HEK293 (cell line): ENCODE results near the gene TMOD2.

Source experiments
- CTCF ChIA-PET: fragments of 350-600 bp; formaldehyde crosslinking; extraction: SDS; loops from one replicate; lab custom pipeline; 2021; ENCODE audit warnings: antibody characterized with exemption; lab: Yijun Ruan, JAX
- POLR2A ChIA-PET: fragments of 300-600 bp; formaldehyde crosslinking; extraction: SDS; loops from one replicate; lab custom pipeline; 2020; ENCODE audit warnings: antibody characterized with exemption, inconsistent platforms; lab: Yijun Ruan, JAX
- H3K27ac ChIP-seq: fragments of 200-500 bp; sonication (Bioruptor generic); 2 replicates; pipeline ENCODE4 v1.5.1; 2014; ENCODE audit warnings: low read depth, low read length, control low read depth, inconsistent platforms; ENCODE audit errors: extremely low read depth
- H3K36me3 ChIP-seq, 2 experiments: fragments of 200-500 bp in 1 of 2; sonication (Bioruptor generic) in 1 of 2; 1 replicate in 1 of 2; 2 replicates in 1 of 2; pipeline ENCODE4 v1.5.1; 2014 to 2017; ENCODE audit warnings: inconsistent platforms in 2 of 2, low read length in 2 of 2; ENCODE audit not compliant: control insufficient read depth in 2 of 2, insufficient read depth in 1 of 2
- H3K4me1 ChIP-seq: fragments of 200-500 bp; sonication (Bioruptor generic); 2 replicates; pipeline ENCODE4 v1.5.1; 2014; ENCODE audit warnings: mild to moderate bottlenecking, low read length, inconsistent platforms; ENCODE audit not compliant: control insufficient read depth, insufficient read depth
- H3K4me3 ChIP-seq: 2 replicates; pipeline ENCODE4 v1.5.1; 2011; ENCODE audit warnings: low read depth, mild to moderate bottlenecking, control low read depth, low read length, moderate library complexity
- H3K9me3 ChIP-seq: fragments of 200-500 bp; sonication (Bioruptor generic); 2 replicates; pipeline ENCODE4 v1.5.1; 2014; ENCODE audit warnings: low read depth, low read length, inconsistent platforms; ENCODE audit not compliant: control insufficient read depth, insufficient read depth
- GLIS2 ChIP-seq: fragments of 450-650 bp; formaldehyde crosslinking; IDR thresholded peaks from 2 replicates; pipeline ENCODE4 v1.5.1; 2016; ENCODE audit warnings: missing biosample characterization, missing genetic modification characterization
- HOXA7 ChIP-seq: sonication (generic); formaldehyde crosslinking; IDR thresholded peaks from 2 replicates; pipeline ENCODE4 v1.8.1; 2022; ENCODE audit warnings: missing genetic modification reagents, borderline replicate concordance
- HOXC10 ChIP-seq: sonication (generic); formaldehyde crosslinking; IDR thresholded peaks from 2 replicates; pipeline ENCODE4 v1.8.1; 2023; ENCODE audit warnings: mild to moderate bottlenecking, missing genetic modification reagents
- SCRT2 ChIP-seq: fragments of 450-650 bp; formaldehyde crosslinking; IDR thresholded peaks from 2 replicates; pipeline ENCODE4 v1.5.1; 2016; ENCODE audit warnings: missing biosample characterization, missing genetic modification characterization
- ZBTB8A ChIP-seq: fragments of 450-650 bp; formaldehyde crosslinking; IDR thresholded peaks from 2 replicates; pipeline ENCODE4 v1.5.1; 2016; ENCODE audit warnings: missing biosample characterization, missing genetic modification characterization
- ZFHX2 ChIP-seq: fragments of 450-650 bp; formaldehyde crosslinking; conservative IDR thresholded peaks from 2 replicates; pipeline ENCODE4 v1.5.1; 2016; ENCODE audit warnings: missing biosample characterization, missing genetic modification characterization
- ZNF169 ChIP-seq: fragments of 450-650 bp; formaldehyde crosslinking; IDR thresholded peaks from 2 replicates; pipeline ENCODE4 v1.5.1; 2016; ENCODE audit warnings: missing biosample characterization, missing genetic modification characterization
- ZNF335 ChIP-seq: fragments of 450-650 bp; formaldehyde crosslinking; conservative IDR thresholded peaks from 2 replicates; pipeline ENCODE4 v1.5.1; 2016; ENCODE audit warnings: missing biosample characterization, missing genetic modification characterization
- ZNF707 ChIP-seq: fragments of 450-650 bp; formaldehyde crosslinking; IDR thresholded peaks from 2 replicates; pipeline ENCODE4 v1.5.1; 2016; ENCODE audit warnings: missing biosample characterization, missing genetic modification characterization
- ZNF776 ChIP-seq: fragments of 450-650 bp; formaldehyde crosslinking; IDR thresholded peaks from 2 replicates; pipeline ENCODE4 v1.5.0; 2017; ENCODE audit warnings: missing biosample characterization, missing genetic modification characterization, borderline replicate concordance
- TF ChIP-seq, protein P1 (sequence below): fragments of 450-650 bp; formaldehyde crosslinking; IDR thresholded peaks from 2 replicates; pipeline ENCODE4 v1.5.1; 2016; ENCODE audit warnings: missing biosample characterization, missing genetic modification characterization
- TF ChIP-seq, protein P2 (sequence below): fragments of 450-650 bp; formaldehyde crosslinking; IDR thresholded peaks from 2 replicates; pipeline ENCODE4 v1.5.1; 2016; ENCODE audit warnings: missing biosample characterization, missing genetic modification characterization, low read depth
- TF ChIP-seq, protein P3 (sequence below): fragments of 450-650 bp; formaldehyde crosslinking; IDR thresholded peaks from 2 replicates; pipeline ENCODE4 v1.5.1; 2016; ENCODE audit warnings: missing biosample characterization, missing genetic modification characterization
- TF ChIP-seq, protein P4 (sequence below): fragments of 450-650 bp; formaldehyde crosslinking; IDR thresholded peaks from 2 replicates; pipeline ENCODE4 v1.5.1; 2016; ENCODE audit warnings: missing biosample characterization, missing genetic modification characterization

Gene TMOD2

DNA sequence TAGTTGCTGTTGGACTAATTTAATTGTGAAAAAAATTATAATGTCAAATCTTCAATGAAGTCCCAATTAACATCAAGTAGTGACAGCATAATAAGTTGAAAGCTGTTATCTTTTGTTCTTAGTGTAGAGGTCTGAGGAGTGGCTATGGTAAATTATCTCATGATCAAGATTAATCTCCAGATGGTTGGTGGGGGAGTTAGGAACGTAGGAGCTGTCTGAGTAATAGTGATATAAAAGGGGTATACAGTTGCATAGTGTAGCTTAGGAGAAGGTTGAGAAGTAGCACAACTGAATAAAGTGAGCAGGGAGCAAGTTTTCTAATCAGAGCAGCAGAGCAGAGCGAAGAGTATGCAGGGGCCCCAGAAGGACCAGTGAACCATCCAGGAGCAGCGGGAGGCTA lies 19.5 kb downstream of the TMOD2 start:
- POLR2A ChIA-PET = interaction anchor here (0.6 kb wide), 1 partner anchor 89 kb away, joined by 3 read pairs; no protein-coding TSS in a partner anchor
- H3K4me3 ChIP-seq = no peak overlapping the region
- no peaks in the 10 kb centered on the region for H3K9me3 ChIP-seq
- H3K4me1 ChIP-seq = no peaks in the 10 kb centered on the region
- H3K27ac ChIP-seq = no peak overlapping the region
- no peak for TF ChIP-seq ZNF776
- H3K36me3 ChIP-seq = peaks cover 0 to 24% of the 10 kb centered on the region in 2 experiments; a peak in 2 of 3 replicates
- CTCF ChIA-PET = interaction anchor here (1.2 kb wide), 1 partner anchor 121 kb away, joined by 4 read pairs; no protein-coding TSS in a partner anchor

DNA sequence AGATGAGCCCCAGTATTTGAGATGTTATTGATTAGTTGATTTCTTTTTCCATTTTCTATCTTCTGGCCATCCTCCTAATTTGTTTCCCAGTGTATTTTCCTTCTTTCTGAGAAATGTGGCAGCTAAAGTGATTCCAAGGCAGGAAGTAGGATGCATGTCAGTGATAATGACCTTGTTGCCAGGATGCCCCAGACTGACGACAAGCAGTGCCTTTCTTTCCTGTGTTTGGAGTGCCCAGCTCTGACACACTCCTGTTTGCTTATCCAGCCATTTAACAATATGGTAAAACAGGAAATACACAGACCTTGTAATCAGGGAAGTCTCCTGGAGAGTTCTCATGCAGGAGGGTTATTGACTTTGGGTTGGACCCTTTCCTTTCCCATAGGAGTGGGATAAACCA lies 20.4 kb downstream of the TMOD2 start:
- Histone ChIP-seq H3K36me3 (peaks cover 0 to 24% of the 10 kb centered on the region in 2 experiments; a peak in 2 of 3 replicates), H3K4me3 (no peak overlapping the region), H3K4me1 (no peaks in the 10 kb centered on the region), H3K9me3 (no peaks in the 10 kb centered on the region), H3K27ac (no peak overlapping the region)
- ChIA-PET POLR2A (no interaction called here), CTCF (interaction anchor here (1.6 kb wide), 1 partner anchor 122 kb away, joined by 13 read pairs; no protein-coding TSS in a partner anchor)
- no peak for TF ChIP-seq ZBTB8A (tag by site-specific recombination)
- TF ChIP-seq, protein P1, sequence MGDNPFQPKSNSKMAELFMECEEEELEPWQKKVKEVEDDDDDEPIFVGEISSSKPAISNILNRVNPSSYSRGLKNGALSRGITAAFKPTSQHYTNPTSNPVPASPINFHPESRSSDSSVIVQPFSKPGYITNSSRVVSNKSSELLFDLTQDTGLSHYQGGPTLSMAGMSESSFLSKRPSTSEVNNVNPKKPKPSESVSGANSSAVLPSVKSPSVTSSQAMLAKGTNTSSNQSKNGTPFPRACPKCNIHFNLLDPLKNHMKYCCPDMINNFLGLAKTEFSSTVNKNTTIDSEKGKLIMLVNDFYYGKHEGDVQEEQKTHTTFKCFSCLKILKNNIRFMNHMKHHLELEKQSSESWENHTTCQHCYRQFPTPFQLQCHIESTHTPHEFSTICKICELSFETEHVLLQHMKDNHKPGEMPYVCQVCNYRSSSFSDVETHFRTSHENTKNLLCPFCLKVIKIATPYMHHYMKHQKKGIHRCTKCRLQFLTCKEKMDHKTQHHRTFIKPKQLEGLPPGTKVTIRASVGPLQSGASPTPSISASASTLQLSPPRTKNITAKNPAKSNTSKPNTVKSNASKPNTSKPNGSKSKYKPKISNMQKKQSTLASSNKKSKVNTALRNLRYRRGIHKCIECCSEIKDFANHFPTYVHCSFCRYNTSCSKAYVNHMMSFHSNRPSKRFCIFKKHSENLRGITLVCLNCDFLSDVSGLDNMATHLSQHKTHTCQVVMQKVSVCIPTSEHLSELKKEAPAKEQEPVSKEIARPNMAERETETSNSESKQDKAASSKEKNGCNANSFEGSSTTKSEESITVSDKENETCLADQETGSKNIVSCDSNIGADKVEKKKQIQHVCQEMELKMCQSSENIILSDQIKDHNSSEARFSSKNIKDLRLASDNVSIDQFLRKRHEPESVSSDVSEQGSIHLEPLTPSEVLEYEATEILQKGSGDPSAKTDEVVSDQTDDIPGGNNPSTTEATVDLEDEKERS (tag by site-specific recombination) = no peak
- TF ChIP-seq HOXC10 (CRISPR knock-in tag) = no peak
- TF ChIP-seq ZNF335 (tag by site-specific recombination) = no peak
- TF ChIP-seq ZNF169 (tag by site-specific recombination) = no peak
- TF ChIP-seq, protein P2, sequence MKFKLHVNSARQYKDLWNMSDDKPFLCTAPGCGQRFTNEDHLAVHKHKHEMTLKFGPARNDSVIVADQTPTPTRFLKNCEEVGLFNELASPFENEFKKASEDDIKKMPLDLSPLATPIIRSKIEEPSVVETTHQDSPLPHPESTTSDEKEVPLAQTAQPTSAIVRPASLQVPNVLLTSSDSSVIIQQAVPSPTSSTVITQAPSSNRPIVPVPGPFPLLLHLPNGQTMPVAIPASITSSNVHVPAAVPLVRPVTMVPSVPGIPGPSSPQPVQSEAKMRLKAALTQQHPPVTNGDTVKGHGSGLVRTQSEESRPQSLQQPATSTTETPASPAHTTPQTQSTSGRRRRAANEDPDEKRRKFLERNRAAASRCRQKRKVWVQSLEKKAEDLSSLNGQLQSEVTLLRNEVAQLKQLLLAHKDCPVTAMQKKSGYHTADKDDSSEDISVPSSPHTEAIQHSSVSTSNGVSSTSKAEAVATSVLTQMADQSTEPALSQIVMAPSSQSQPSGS = no peak
- TF ChIP-seq, protein P3, sequence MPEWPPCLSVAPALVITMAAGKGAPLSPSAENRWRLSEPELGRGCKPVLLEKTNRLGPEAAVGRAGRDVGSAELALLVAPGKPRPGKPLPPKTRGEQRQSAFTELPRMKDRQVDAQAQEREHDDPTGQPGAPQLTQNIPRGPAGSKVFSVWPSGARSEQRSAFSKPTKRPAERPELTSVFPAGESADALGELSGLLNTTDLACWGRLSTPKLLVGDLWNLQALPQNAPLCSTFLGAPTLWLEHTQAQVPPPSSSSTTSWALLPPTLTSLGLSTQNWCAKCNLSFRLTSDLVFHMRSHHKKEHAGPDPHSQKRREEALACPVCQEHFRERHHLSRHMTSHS (tag by site-specific recombination) = no peak
- no peak for TF ChIP-seq HOXA7
- no peak for TF ChIP-seq GLIS2 (tag by site-specific recombination)
- TF ChIP-seq ZNF707 (tag by site-specific recombination) = no peak
- TF ChIP-seq, protein P4, sequence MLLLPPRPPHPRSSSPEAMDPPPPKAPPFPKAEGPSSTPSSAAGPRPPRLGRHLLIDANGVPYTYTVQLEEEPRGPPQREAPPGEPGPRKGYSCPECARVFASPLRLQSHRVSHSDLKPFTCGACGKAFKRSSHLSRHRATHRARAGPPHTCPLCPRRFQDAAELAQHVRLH (tag by site-specific recombination) = no peak

DNA sequence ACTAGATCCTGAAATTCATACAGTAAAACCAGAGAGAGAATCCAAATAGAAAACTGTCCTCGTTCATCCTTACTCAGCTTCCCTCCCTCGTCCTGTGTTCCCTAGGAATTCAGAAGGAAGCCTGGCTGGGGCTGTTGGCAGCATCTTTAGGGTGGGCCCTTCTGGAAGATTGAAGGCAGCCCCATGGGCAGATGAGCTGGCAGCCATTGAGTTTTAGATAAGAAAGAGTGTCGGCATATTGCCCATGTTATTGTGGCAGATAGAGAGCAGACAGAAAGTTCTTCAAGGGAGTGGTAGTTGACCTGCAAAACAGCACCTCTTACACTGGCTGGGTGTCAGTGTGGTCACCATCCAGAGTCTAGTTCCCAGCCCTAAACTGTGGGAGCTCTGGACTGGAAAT lies 23.5 kb downstream of the TMOD2 start:
- H3K9me3 ChIP-seq = no peaks in the 10 kb centered on the region
- no peaks in the 10 kb centered on the region for H3K4me1 ChIP-seq
- no peak overlapping the region for H3K27ac ChIP-seq
- TF ChIP-seq SCRT2 (no peak), ZFHX2 (tag by site-specific recombination) (no peak)
- ChIA-PET POLR2A (no interaction called here), CTCF (interaction anchor here (0.5 to 4.1 kb wide), 5 partner anchors 88 to 612 kb away, joined by 3 to 109 read pairs (median 5); no protein-coding TSS in a partner anchor)
- peaks cover 0 to 17% of the 10 kb centered on the region in 2 experiments; a peak in 1 of 3 replicates for H3K36me3 ChIP-seq
- no peak overlapping the region for H3K4me3 ChIP-seq
